GM12873 (cell line): ENCODE data around the gene CTNNA3.

Experiments
- CTCF ChIP-seq: IDR thresholded peaks from 2 replicates; pipeline ENCODE4 v1.5.1; 2012; ENCODE audit warnings: low read depth, mild to moderate bottlenecking, moderate library complexity, low read length, control low read depth; ENCODE audit not compliant: insufficient read depth; ENCODE audit errors: missing control alignments

The CTNNA3 gene

DNA sequence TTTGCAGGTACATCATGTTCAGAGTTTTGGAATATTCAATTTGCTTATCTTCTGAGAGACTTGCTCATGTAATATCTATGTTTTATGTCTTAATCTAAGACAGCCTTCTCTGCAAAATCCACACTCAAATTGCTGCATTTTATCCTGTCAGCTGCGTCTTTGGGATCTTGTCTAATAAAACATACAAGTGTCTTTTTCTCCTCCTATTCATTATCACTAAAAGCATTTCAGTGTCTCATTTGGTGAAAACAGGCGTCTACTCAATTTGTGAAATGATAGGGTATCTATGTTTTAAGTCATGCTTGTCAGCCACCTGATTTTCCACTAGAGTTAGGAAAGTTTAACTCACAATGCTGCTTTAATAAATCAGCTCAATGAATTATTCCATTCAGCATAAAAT is 882.9 kb downstream of the CTNNA3 start:
- TF ChIP-seq CTCF = no peak

DNA sequence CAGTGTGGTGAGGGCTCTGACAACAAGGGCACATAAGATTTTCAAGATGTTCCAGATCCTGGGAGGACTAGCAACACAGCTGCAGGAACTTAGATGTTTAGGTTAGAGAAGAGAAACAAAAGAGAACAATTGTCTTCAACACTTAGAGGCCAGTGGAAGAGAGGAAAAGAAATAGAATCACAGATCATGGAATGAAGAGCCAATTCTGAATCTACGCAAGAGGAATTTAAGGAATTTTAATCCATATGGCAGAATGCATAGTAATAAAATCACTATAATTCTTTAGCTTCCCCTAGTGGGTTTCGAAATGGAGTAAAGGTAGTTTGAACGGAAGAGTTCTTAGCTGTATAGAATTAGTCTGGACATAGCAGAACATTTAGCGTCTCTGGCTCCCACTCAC is 884.8 kb downstream of the CTNNA3 start:
- no peak for TF ChIP-seq CTCF

GRCh38 chr10:66809402-66809801 is 886.6 kb downstream of the CTNNA3 start:
- TF ChIP-seq CTCF = no peak

- no peak for TF ChIP-seq CTCF
Measured at GRCh38 chr10:66805612-66806011, 890.4 kb downstream of the CTNNA3 start.

DNA sequence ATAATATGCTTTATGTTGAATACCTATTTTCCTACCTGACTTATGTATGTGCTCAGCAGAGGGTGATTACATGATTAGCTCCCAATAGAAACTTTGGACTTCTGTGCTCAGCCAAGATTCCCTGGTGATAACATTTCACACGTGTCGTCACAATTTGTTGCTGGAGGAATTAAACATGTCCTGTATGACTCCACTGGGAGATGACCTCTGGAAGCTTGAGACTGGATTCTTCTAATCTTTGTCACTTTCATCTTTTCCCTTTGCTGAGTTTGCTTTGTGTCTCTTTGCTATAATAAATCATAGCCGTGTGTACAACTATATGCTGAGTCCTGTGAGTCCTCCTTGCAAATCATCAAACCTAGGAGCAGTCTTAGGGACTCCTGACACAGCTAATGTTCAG is 891.0 kb downstream of the CTNNA3 start:
- no peak for TF ChIP-seq CTCF

DNA sequence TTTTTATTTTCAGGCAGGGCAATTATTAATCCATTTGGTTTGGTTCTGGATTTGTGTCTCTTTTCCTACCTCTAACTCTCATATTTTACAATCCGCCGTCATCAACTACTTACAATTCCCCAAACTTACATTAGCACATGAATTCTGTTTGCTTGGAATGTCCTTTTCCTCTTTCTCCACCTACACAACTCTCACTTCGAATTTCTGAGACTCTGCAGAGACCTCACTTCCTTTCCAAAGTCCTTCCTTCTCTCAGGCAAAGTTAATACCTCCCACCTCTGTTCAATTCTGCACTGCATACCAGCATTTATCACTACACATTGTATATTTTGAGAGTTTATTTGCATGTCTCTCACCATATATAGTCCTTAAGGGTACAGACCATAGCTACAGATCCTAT is 892.8 kb downstream of the CTNNA3 start:
- TF ChIP-seq CTCF = no peak

- TF ChIP-seq CTCF = no peak
Measured at GRCh38 chr10:66799474-66799873, 896.5 kb downstream of the CTNNA3 start.
